Activated T-cell treated with anti-CD3 and anti-CD28 coated beads, Interleukin-2, amount 50 U/mL, for 72 hours (primary cell): ENCODE results near the gene FABP3. TPM values are rescaled to one million over a fixed set of nuclear protein-coding genes. Genes with fewer than 3 reads are reported as not detected.

ENCODE experiments used
- total RNA-seq, 2 donors: library from RNA; stranded (reverse); gene quantifications; one replicate each; pipeline ENCODE4 v1.2.3, GENCODE V29; 2022

Gene FABP3
- total RNA-seq, 2 donors from 2014 or later, result not detected

Other genes starting within 250 kb of the FABP3 start
- not detected for gene NKAIN1, start 133.2 kb downstream of the FABP3 start, total RNA-seq
- 100 to 1,000 TPM in 1 of 2 donors, 10 to 100 TPM in 1; 85.3 to 101 TPM for gene SNRNP40, start 76.3 kb downstream of the FABP3 start, total RNA-seq
- 10 to 100 TPM; 26.1 to 27.3 TPM for gene ZCCHC17, start 76.0 kb downstream of the FABP3 start, total RNA-seq
- gene SERINC2, start 40.1 kb upstream of the FABP3 start, total RNA-seq, result under 1 TPM; 0.23 to 0.31 TPM
- not detected for gene TINAGL1, start 203.4 kb upstream of the FABP3 start, total RNA-seq
- gene HCRTR1, start 244.6 kb upstream of the FABP3 start, total RNA-seq, result not detected